ENCODE results near the gene EBF4.

DNA sequence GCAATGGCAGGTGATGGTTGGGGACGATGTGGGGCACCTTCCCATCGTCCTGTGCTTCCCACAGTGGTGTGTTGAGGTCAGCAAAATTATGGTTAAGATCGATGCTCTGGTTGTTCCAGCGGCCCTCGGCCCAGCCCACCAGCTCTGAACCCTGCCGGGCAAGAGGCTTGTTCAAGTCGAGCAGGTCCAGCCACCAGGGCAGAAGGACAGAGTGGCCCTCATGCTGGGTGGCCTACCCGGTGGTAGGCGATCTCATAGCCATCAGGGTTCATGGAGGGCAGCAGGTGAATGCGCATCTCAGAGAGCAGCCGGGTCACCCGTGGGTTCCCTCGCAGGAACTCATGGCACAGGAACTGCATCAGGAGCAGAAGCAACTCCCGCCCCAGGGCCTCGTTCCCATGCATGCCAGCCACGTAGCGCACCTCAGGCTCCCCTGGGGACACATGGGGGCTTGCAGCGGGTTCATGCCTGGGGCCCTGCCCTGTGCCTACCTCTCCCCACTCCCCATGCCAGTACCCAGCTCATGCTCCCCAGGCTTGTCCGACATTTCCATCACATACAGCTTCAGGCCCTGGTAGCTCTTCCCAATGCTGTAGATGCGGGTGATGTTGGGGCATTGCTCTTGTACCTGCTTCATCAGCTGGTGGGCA lies 103.6 kb downstream of the EBF4 start:
- no peak for TF ChIP-seq EZH2phosphoT487 (IDR thresholded peaks at IDR 0.05; ENCODE audit: low read depth)
- TF ChIP-seq, protein P1, sequence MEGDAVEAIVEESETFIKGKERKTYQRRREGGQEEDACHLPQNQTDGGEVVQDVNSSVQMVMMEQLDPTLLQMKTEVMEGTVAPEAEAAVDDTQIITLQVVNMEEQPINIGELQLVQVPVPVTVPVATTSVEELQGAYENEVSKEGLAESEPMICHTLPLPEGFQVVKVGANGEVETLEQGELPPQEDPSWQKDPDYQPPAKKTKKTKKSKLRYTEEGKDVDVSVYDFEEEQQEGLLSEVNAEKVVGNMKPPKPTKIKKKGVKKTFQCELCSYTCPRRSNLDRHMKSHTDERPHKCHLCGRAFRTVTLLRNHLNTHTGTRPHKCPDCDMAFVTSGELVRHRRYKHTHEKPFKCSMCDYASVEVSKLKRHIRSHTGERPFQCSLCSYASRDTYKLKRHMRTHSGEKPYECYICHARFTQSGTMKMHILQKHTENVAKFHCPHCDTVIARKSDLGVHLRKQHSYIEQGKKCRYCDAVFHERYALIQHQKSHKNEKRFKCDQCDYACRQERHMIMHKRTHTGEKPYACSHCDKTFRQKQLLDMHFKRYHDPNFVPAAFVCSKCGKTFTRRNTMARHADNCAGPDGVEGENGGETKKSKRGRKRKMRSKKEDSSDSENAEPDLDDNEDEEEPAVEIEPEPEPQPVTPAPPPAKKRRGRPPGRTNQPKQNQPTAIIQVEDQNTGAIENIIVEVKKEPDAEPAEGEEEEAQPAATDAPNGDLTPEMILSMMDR (IDR thresholded peaks at IDR 0.05; ENCODE audit: low read depth, low read length): no peak
